WTC11 (cell line): Measurements from ENCODE around the gene MITD1. TPM values are rescaled to one million over a fixed set of nuclear protein-coding genes. Genes with fewer than 3 reads are reported as not detected.

Source experiments
- ATAC-seq: fragments of 200-7000 bp; cut with Tn5 transposase; 2 replicates; pipeline ENCODE4 v1.10.0; 2021; ENCODE audit warnings: mild to moderate bottlenecking, moderate library complexity
- CTCF ChIA-PET: fragments of 300-600 bp; sonication (Branson Sonifier 250); formaldehyde crosslinking; loops from one replicate; lab custom pipeline; 2021; ENCODE audit warnings: antibody characterized with exemption; lab: Charles Lee
- POLR2A ChIA-PET: fragments of 350-600 bp; sonication (Branson Sonifier 250); formaldehyde crosslinking; loops from one replicate; lab custom pipeline; 2021; ENCODE audit warnings: antibody characterized with exemption; lab: Charles Lee
- DNase-seq: peaks from one replicate; pipeline ENCODE4 v3.0.0; 2021; ENCODE audit warnings: low spot score
- H3K27ac Mint-ChIP-seq: 2 replicates; pipeline ENCODE4 v1.8.0; 2021; ENCODE audit warnings: mixed read lengths
- H3K27me3 Mint-ChIP-seq: 2 replicates; pipeline ENCODE4 v1.8.0; 2021; ENCODE audit warnings: low read depth, mild to moderate bottlenecking, moderate library complexity, mixed read lengths
- H3K36me3 Mint-ChIP-seq: 2 replicates; pipeline ENCODE4 v1.8.0; 2021; ENCODE audit warnings: mixed read lengths
- H3K4me1 Mint-ChIP-seq: 2 replicates; pipeline ENCODE4 v1.8.0; 2022; ENCODE audit warnings: mixed read lengths
- H3K4me3 Mint-ChIP-seq: 2 replicates; pipeline ENCODE4 v1.8.0; 2021; ENCODE audit warnings: mild to moderate bottlenecking, moderate library complexity, mixed read lengths
- H3K9me3 Mint-ChIP-seq: 2 replicates; pipeline ENCODE4 v1.8.0; 2021; ENCODE audit warnings: mixed read lengths
- ATF1 ChIP-seq: sonication (generic); formaldehyde crosslinking; IDR thresholded peaks from 2 replicates; pipeline ENCODE4 v1.8.1; 2023; ENCODE audit warnings: mild to moderate bottlenecking, moderate library complexity, missing genetic modification reagents
- CBFB ChIP-seq: sonication (generic); formaldehyde crosslinking; IDR thresholded peaks from 2 replicates; pipeline ENCODE4 v1.8.1; 2022; ENCODE audit warnings: mild to moderate bottlenecking, low read depth, missing genetic modification reagents
- FOXK1 ChIP-seq: sonication (generic); formaldehyde crosslinking; IDR thresholded peaks from 2 replicates; pipeline ENCODE4 v1.8.0; 2022; ENCODE audit warnings: mild to moderate bottlenecking, moderate library complexity, missing genetic modification reagents
- FOXP1 ChIP-seq: sonication (generic); formaldehyde crosslinking; IDR thresholded peaks from 2 replicates; pipeline ENCODE4 v1.8.0; 2022; ENCODE audit warnings: missing genetic modification reagents, mild to moderate bottlenecking, moderate library complexity, borderline replicate concordance
- IRF2 ChIP-seq: sonication (generic); formaldehyde crosslinking; IDR thresholded peaks from 2 replicates; pipeline ENCODE4 v1.8.0; 2022; ENCODE audit warnings: low read depth, missing genetic modification reagents, borderline replicate concordance
- SMAD3 ChIP-seq: sonication (generic); formaldehyde crosslinking; IDR thresholded peaks from 2 replicates; pipeline ENCODE4 v1.8.0; 2022; ENCODE audit warnings: missing genetic modification reagents, mild to moderate bottlenecking, borderline replicate concordance
- TEAD4 ChIP-seq: sonication (generic); formaldehyde crosslinking; IDR thresholded peaks from 2 replicates; pipeline ENCODE4 v1.8.0; 2022; ENCODE audit warnings: mild to moderate bottlenecking, missing genetic modification reagents
- TP53 ChIP-seq: sonication (generic); formaldehyde crosslinking; IDR thresholded peaks from 2 replicates; pipeline ENCODE4 v1.8.1; 2023; ENCODE audit warnings: mild to moderate bottlenecking, missing genetic modification reagents
- ZNF263 ChIP-seq: sonication (generic); formaldehyde crosslinking; IDR thresholded peaks from 2 replicates; pipeline ENCODE4 v1.8.1; 2022; ENCODE audit warnings: low read depth, mild to moderate bottlenecking, moderate library complexity, missing genetic modification reagents
- ZNF423 ChIP-seq: fragments of 250-450 bp; sonication (Bioruptor Pico); IDR thresholded peaks from 2 replicates; pipeline ENCODE4 v2.1.2; 2022; ENCODE audit warnings: mild to moderate bottlenecking, moderate library complexity
- total RNA-seq: library from RNA; stranded (reverse); gene quantifications from 3 replicates; pipeline ENCODE4 v1.2.3, GENCODE V29; 2021
- TF ChIP-seq, protein P1 (sequence below): sonication (generic); formaldehyde crosslinking; IDR thresholded peaks from 2 replicates; pipeline ENCODE4 v1.8.1; 2022; ENCODE audit warnings: low read depth, missing genetic modification reagents, borderline replicate concordance
- TF ChIP-seq, protein P2 (sequence below): fragments of 250-450 bp; sonication (Bioruptor Pico); conservative IDR thresholded peaks from 2 replicates; pipeline ENCODE4 v1.9.0; 2021; ENCODE audit warnings: mild to moderate bottlenecking
- TF ChIP-seq, protein P3 (sequence below): sonication (generic); formaldehyde crosslinking; IDR thresholded peaks from 2 replicates; pipeline ENCODE4 v1.8.1; 2023; ENCODE audit warnings: mild to moderate bottlenecking, missing genetic modification reagents, moderate library complexity
- TF ChIP-seq, protein P4 (sequence below): sonication (generic); formaldehyde crosslinking; IDR thresholded peaks from 2 replicates; pipeline ENCODE4 v1.8.0; 2022; ENCODE audit warnings: mild to moderate bottlenecking, missing genetic modification reagents
- TF ChIP-seq, protein P5 (sequence below): sonication (generic); formaldehyde crosslinking; IDR thresholded peaks from 2 replicates; pipeline ENCODE4 v1.8.1; 2023; ENCODE audit warnings: mild to moderate bottlenecking, missing genetic modification reagents
- TF ChIP-seq, protein P6 (sequence below): sonication (generic); formaldehyde crosslinking; IDR thresholded peaks from 2 replicates; pipeline ENCODE4 v1.8.1; 2023; ENCODE audit warnings: mild to moderate bottlenecking, missing genetic modification reagents, borderline replicate concordance

MITD1 gene
- total RNA-seq, 1 experiment from 2014 or later: 33.1 TPM

DNA sequence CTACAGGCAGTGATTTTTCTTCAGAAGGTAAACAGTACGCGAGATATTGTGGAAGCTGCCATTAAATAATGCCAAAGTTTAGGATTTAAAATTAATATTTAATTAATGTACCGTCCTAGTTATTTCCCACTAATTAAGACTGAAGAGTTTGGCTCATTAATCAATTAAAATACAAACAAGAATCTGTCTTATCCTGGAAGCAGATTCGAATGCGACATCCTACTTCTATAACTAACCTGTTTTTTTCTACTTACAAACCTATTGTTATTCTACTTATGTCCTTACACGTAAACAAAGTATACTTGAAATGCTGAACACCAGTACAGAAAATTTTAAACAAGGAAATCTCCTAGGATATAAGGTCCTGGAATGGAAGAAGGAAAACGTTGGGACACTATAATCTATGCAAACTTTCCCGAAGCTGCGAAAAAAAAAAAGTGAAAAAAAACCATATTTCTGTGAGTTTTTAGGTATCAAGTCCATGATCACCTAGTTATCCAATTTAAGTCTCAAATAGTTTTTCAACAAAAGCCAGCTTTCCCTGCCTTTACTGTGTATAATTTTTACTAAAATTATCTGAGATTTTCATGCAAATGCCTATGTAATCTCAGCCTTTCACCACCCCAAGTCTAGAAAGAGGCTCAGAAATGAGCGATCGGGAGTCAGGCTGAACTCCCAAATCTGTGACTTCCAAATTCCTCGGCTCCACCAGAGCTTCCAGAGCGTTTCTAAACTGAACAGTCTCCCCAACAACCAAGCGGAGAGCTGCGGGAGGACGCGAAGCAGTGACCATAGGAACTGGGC lies 40.6 kb downstream of the MITD1 start:
- TF ChIP-seq FOXP1 (CRISPR knock-in tag): no peak; the same call in 1 of the 2 replicates
- no peak for TF ChIP-seq ZNF423
- TF ChIP-seq ATF1 (CRISPR knock-in tag): no peak
- no peak for TF ChIP-seq FOXK1 (CRISPR knock-in tag)
- no peak for TF ChIP-seq TP53 (CRISPR knock-in tag)
- TF ChIP-seq, protein P1, sequence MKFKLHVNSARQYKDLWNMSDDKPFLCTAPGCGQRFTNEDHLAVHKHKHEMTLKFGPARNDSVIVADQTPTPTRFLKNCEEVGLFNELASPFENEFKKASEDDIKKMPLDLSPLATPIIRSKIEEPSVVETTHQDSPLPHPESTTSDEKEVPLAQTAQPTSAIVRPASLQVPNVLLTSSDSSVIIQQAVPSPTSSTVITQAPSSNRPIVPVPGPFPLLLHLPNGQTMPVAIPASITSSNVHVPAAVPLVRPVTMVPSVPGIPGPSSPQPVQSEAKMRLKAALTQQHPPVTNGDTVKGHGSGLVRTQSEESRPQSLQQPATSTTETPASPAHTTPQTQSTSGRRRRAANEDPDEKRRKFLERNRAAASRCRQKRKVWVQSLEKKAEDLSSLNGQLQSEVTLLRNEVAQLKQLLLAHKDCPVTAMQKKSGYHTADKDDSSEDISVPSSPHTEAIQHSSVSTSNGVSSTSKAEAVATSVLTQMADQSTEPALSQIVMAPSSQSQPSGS (CRISPR knock-in tag): no peak
- TF ChIP-seq, protein P2, sequence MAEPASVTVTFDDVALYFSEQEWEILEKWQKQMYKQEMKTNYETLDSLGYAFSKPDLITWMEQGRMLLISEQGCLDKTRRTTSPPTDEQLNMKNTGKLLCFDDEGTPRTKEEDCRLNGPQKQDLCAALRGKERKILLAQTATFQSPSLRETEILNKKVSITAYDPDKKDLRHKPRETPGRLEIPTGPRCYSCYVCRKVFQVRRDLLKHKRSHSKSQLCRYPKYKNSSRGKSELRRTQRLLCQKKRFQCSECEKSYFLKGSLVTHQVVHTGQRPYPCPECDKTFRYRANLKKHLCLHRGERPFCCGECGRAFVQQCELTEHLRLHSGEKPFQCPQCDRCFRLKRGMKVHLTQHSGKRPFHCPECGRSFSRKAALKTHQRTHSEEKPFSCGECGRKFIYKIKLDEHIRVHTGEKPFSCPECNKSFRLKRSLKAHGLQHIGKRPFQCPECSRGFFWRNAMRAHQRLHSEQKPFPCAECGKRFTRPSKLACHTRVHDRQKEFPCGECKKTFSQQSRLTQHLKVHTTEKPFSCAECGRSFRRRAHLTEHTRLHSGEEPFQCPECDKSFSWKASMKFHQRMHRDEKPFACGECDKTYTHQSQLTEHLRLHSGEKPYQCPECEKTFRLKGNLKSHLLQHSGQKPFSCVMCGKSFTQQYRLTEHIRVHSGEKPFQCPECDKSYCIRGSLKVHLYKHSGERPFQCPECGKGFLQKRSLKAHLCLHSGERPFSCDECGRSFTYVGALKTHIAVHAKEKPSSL (CRISPR knock-in tag): no peak
- TF ChIP-seq, protein P3, sequence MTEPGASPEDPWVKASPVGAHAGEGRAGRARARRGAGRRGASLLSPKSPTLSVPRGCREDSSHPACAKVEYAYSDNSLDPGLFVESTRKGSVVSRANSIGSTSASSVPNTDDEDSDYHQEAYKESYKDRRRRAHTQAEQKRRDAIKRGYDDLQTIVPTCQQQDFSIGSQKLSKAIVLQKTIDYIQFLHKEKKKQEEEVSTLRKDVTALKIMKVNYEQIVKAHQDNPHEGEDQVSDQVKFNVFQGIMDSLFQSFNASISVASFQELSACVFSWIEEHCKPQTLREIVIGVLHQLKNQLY: no peak
- TF ChIP-seq SMAD3 (CRISPR knock-in tag): no peak
- TF ChIP-seq TEAD4 (CRISPR knock-in tag): no peak
- TF ChIP-seq, protein P4, sequence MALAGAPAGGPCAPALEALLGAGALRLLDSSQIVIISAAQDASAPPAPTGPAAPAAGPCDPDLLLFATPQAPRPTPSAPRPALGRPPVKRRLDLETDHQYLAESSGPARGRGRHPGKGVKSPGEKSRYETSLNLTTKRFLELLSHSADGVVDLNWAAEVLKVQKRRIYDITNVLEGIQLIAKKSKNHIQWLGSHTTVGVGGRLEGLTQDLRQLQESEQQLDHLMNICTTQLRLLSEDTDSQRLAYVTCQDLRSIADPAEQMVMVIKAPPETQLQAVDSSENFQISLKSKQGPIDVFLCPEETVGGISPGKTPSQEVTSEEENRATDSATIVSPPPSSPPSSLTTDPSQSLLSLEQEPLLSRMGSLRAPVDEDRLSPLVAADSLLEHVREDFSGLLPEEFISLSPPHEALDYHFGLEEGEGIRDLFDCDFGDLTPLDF (CRISPR knock-in tag): no peak
- no peak for TF ChIP-seq CBFB (CRISPR knock-in tag)
- TF ChIP-seq, protein P5, sequence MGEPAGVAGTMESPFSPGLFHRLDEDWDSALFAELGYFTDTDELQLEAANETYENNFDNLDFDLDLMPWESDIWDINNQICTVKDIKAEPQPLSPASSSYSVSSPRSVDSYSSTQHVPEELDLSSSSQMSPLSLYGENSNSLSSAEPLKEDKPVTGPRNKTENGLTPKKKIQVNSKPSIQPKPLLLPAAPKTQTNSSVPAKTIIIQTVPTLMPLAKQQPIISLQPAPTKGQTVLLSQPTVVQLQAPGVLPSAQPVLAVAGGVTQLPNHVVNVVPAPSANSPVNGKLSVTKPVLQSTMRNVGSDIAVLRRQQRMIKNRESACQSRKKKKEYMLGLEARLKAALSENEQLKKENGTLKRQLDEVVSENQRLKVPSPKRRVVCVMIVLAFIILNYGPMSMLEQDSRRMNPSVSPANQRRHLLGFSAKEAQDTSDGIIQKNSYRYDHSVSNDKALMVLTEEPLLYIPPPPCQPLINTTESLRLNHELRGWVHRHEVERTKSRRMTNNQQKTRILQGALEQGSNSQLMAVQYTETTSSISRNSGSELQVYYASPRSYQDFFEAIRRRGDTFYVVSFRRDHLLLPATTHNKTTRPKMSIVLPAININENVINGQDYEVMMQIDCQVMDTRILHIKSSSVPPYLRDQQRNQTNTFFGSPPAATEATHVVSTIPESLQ (CRISPR knock-in tag): no peak
- TF ChIP-seq, protein P6, sequence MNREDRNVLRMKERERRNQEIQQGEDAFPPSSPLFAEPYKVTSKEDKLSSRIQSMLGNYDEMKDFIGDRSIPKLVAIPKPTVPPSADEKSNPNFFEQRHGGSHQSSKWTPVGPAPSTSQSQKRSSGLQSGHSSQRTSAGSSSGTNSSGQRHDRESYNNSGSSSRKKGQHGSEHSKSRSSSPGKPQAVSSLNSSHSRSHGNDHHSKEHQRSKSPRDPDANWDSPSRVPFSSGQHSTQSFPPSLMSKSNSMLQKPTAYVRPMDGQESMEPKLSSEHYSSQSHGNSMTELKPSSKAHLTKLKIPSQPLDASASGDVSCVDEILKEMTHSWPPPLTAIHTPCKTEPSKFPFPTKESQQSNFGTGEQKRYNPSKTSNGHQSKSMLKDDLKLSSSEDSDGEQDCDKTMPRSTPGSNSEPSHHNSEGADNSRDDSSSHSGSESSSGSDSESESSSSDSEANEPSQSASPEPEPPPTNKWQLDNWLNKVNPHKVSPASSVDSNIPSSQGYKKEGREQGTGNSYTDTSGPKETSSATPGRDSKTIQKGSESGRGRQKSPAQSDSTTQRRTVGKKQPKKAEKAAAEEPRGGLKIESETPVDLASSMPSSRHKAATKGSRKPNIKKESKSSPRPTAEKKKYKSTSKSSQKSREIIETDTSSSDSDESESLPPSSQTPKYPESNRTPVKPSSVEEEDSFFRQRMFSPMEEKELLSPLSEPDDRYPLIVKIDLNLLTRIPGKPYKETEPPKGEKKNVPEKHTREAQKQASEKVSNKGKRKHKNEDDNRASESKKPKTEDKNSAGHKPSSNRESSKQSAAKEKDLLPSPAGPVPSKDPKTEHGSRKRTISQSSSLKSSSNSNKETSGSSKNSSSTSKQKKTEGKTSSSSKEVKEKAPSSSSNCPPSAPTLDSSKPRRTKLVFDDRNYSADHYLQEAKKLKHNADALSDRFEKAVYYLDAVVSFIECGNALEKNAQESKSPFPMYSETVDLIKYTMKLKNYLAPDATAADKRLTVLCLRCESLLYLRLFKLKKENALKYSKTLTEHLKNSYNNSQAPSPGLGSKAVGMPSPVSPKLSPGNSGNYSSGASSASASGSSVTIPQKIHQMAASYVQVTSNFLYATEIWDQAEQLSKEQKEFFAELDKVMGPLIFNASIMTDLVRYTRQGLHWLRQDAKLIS (CRISPR knock-in tag): no peak
- TF ChIP-seq ZNF263 (CRISPR knock-in tag): no peak
- no peak for TF ChIP-seq IRF2 (CRISPR knock-in tag)
- peaks cover 14% of the 10 kb centered on the region for H3K27me3 Mint-ChIP-seq
- ChIA-PET CTCF (interaction anchor here (0.8 to 2.2 kb wide), 7 partner anchors 15 to 506 kb away, joined by 3 to 9 read pairs (median 4); partner anchors contain the start of genes LIPT1 and TSGA10), POLR2A (interaction anchor here (0.9 to 2.3 kb wide), 3 partner anchors 14 to 197 kb away, joined by 5 to 18 read pairs (median 9); partner anchors contain the start of genes EIF5B, LIPT1, MITD1 and MRPL30)
- H3K36me3 Mint-ChIP-seq: peaks cover 36% of the 10 kb centered on the region
- ATAC-seq: no peak
- peak overlapping the region; percentile 79 for H3K27ac Mint-ChIP-seq
- peak overlapping the region; percentile 93 for H3K4me3 Mint-ChIP-seq
- H3K4me1 Mint-ChIP-seq: peaks cover 16% of the 10 kb centered on the region
- peaks cover 28% of the 10 kb centered on the region for H3K9me3 Mint-ChIP-seq
- DNase-seq: no peak
